ENCODE results near the gene GRIK5.

DNA sequence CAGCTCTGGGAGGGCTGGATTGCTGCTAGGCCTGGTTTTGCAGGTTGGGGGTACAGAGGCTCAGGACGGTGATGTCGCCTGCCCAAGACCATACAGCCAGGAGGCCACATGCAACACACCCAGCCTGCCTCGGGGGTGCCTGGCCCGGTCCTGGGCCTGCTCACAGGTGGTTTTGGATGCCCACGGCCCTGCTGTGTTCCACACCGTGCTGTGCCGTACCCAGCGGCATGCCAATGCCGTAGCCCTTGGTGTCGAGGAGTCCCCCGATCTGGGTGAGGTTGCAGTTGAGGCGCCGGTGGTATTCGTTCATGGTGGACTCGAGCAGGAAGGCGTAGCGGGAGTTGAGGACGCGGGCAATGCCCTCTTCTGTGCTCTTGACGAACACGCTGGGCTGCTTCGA lies 64.5 kb downstream of the GRIK5 start:
- TF ChIP-seq, protein P1, sequence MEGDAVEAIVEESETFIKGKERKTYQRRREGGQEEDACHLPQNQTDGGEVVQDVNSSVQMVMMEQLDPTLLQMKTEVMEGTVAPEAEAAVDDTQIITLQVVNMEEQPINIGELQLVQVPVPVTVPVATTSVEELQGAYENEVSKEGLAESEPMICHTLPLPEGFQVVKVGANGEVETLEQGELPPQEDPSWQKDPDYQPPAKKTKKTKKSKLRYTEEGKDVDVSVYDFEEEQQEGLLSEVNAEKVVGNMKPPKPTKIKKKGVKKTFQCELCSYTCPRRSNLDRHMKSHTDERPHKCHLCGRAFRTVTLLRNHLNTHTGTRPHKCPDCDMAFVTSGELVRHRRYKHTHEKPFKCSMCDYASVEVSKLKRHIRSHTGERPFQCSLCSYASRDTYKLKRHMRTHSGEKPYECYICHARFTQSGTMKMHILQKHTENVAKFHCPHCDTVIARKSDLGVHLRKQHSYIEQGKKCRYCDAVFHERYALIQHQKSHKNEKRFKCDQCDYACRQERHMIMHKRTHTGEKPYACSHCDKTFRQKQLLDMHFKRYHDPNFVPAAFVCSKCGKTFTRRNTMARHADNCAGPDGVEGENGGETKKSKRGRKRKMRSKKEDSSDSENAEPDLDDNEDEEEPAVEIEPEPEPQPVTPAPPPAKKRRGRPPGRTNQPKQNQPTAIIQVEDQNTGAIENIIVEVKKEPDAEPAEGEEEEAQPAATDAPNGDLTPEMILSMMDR (conservative IDR thresholded peaks at IDR 0.05 in 1 of 2, IDR thresholded peaks at IDR 0.05 in 1 of 2; ENCODE audit: extremely low read depth in 1 of 2, insufficient read depth in 1 of 2, low read depth in 1 of 2, low read length in 2 of 2): no peak
- no peak for TF ChIP-seq EZH2 (IDR thresholded peaks at IDR 0.05; ENCODE audit: borderline replicate concordance, low read length)
